ENCODE data around the gene LRMDA.

- no peak for TF ChIP-seq CTCF (IDR thresholded peaks at IDR 0.05)
- TF ChIP-seq POLR2A (IDR thresholded peaks at IDR 0.05) = no peak
Observed at GRCh38 chr10:76055466-76055865, 624.0 kb downstream of the LRMDA start.
